GM19035 (cell line): ENCODE measurements around the gene ACSM6.

Experiments used
- ATAC-seq: cut with Tn5 transposase; IDR thresholded peaks from one replicate; pipeline ENCODE4 v1.9.1; 2021; ENCODE audit not compliant: unreplicated experiment

Gene ACSM6

GRCh38 chr10:95243318-95243617 is 49.2 kb downstream of the ACSM6 start:
- no peak for ATAC-seq

GRCh38 chr10:95244152-95244551 is 50.1 kb downstream of the ACSM6 start:
- no peak for ATAC-seq

GRCh38 chr10:95245425-95246055 is 51.5 kb downstream of the ACSM6 start:
- ATAC-seq: peak; percentile 87

GRCh38 chr10:95246582-95247051 is 52.6 kb downstream of the ACSM6 start:
- no peak for ATAC-seq

GRCh38 chr10:95247200-95247880 is 53.3 kb downstream of the ACSM6 start:
- ATAC-seq: no peak

GRCh38 chr10:95247881-95248583 is 54.0 kb downstream of the ACSM6 start:
- ATAC-seq: no peak

- ATAC-seq: no peak
Measured at GRCh38 chr10:95248989-95249388, 55.0 kb downstream of the ACSM6 start.

GRCh38 chr10:95249467-95249866 is 55.4 kb downstream of the ACSM6 start:
- no peak for ATAC-seq

- ATAC-seq: no peak
Measured at GRCh38 chr10:95250856-95251255, 56.8 kb downstream of the ACSM6 start.

GRCh38 chr10:95253007-95253406 is 59.0 kb downstream of the ACSM6 start:
- ATAC-seq: no peak

GRCh38 chr10:95253686-95254085 is 59.6 kb downstream of the ACSM6 start:
- no peak for ATAC-seq

GRCh38 chr10:95254629-95255028 is 60.6 kb downstream of the ACSM6 start:
- ATAC-seq: no peak

GRCh38 chr10:95256268-95256667 is 62.2 kb downstream of the ACSM6 start:
- no peak for ATAC-seq

GRCh38 chr10:95257849-95258248 is 63.8 kb downstream of the ACSM6 start:
- ATAC-seq: no peak

- ATAC-seq: no peak
Measured at GRCh38 chr10:95260397-95260881, 66.4 kb downstream of the ACSM6 start.

- ATAC-seq: no peak
Measured at GRCh38 chr10:95260909-95261552, 67.0 kb downstream of the ACSM6 start.

GRCh38 chr10:95261926-95262325 is 67.9 kb downstream of the ACSM6 start:
- no peak for ATAC-seq

- no peak for ATAC-seq
Measured at GRCh38 chr10:95262763-95263518, 68.9 kb downstream of the ACSM6 start.

- no peak for ATAC-seq
Measured at GRCh38 chr10:95263864-95264226, 69.8 kb downstream of the ACSM6 start.

GRCh38 chr10:95264227-95265051 is 70.4 kb downstream of the ACSM6 start:
- ATAC-seq: no peak
